Osteocyte (in vitro differentiated cells): Measurements from ENCODE around the gene SH2D3A. TPM values are rescaled to one million over a fixed set of nuclear protein-coding genes. Genes with fewer than 3 reads are reported as not detected.

Experiments used
- DNase-seq: peaks from one replicate; pipeline ENCODE4 v3.0.0; 2021; ENCODE audit warnings: mixed read lengths; ENCODE audit not compliant: unreplicated experiment; ENCODE audit errors: extremely low spot score
- H3K27ac Mint-ChIP-seq: one replicate; pipeline ENCODE4 v1.8.0; 2021; ENCODE audit warnings: mild to moderate bottlenecking, mixed read lengths; ENCODE audit not compliant: unreplicated experiment
- H3K27me3 Mint-ChIP-seq: one replicate; pipeline ENCODE4 v1.8.0; 2021; ENCODE audit warnings: mixed read lengths; ENCODE audit not compliant: unreplicated experiment
- H3K36me3 Mint-ChIP-seq: one replicate; pipeline ENCODE4 v1.8.0; 2021; ENCODE audit warnings: mixed read lengths; ENCODE audit not compliant: unreplicated experiment
- H3K4me1 Mint-ChIP-seq: one replicate; pipeline ENCODE4 v1.8.0; 2021; ENCODE audit warnings: mixed read lengths; ENCODE audit not compliant: unreplicated experiment
- H3K4me3 Mint-ChIP-seq: one replicate; pipeline ENCODE4 v1.8.0; 2021; ENCODE audit warnings: mild to moderate bottlenecking, moderate library complexity, mixed read lengths; ENCODE audit not compliant: unreplicated experiment
- H3K9me3 Mint-ChIP-seq: one replicate; pipeline ENCODE4 v1.8.0; 2021; ENCODE audit warnings: mixed read lengths; ENCODE audit not compliant: unreplicated experiment
- CTCF ChIP-seq: fragments of 200-600 bp; sonication (generic); IDR thresholded peaks from 2 replicates; pipeline ENCODE4 v1.5.0; 2021; ENCODE audit warnings: antibody characterized with exemption, mild to moderate bottlenecking, moderate library complexity
- total RNA-seq: library from RNA; stranded (reverse); gene quantifications from 2 replicates; pipeline ENCODE4 v1.2.1, GENCODE V29; 2021

Gene SH2D3A
- total RNA-seq, 1 donor from 2014 or later = not detected

- Mint-ChIP-seq H3K27ac (no peak overlapping the region), H3K27me3 (peaks cover 30% of the 10 kb centered on the region), H3K4me3 (no peak overlapping the region), H3K9me3 (no peaks in the 10 kb centered on the region), H3K4me1 (no peaks in the 10 kb centered on the region), H3K36me3 (no peaks in the 10 kb centered on the region)
- DNase-seq = no peak
- TF ChIP-seq CTCF = no peak
Measured at GRCh38 chr19:6712692-6713670, 54.3 kb downstream of the SH2D3A start.

- no peaks in the 10 kb centered on the region for H3K9me3 Mint-ChIP-seq
- H3K27ac Mint-ChIP-seq = no peak overlapping the region
- no peak for DNase-seq
- TF ChIP-seq CTCF = no peak
- no peaks in the 10 kb centered on the region for H3K4me1 Mint-ChIP-seq
- no peaks in the 10 kb centered on the region for H3K36me3 Mint-ChIP-seq
- H3K4me3 Mint-ChIP-seq = no peak overlapping the region
- peaks cover 30% of the 10 kb centered on the region for H3K27me3 Mint-ChIP-seq
Measured at GRCh38 chr19:6712231-6712630, 55.0 kb downstream of the SH2D3A start.

GRCh38 chr19:6711605-6712004, 55.6 kb downstream of the SH2D3A start:
- no peak for TF ChIP-seq CTCF
- Mint-ChIP-seq H3K36me3 (no peaks in the 10 kb centered on the region), H3K27ac (no peak overlapping the region), H3K27me3 (peaks cover 28% of the 10 kb centered on the region), H3K4me3 (no peak overlapping the region), H3K9me3 (no peaks in the 10 kb centered on the region), H3K4me1 (no peaks in the 10 kb centered on the region)
- DNase-seq = no peak

- Mint-ChIP-seq H3K9me3 (no peaks in the 10 kb centered on the region), H3K27me3 (peaks cover 25% of the 10 kb centered on the region)
- TF ChIP-seq CTCF = no peak
Measured at GRCh38 chr19:6711078-6711361, 56.2 kb downstream of the SH2D3A start.

GRCh38 chr19:6710273-6711077, 56.8 kb downstream of the SH2D3A start:
- TF ChIP-seq CTCF = no peak
- H3K9me3 Mint-ChIP-seq = no peaks in the 10 kb centered on the region
- peaks cover 25% of the 10 kb centered on the region for H3K27me3 Mint-ChIP-seq
- H3K4me3 Mint-ChIP-seq = no peak overlapping the region
- H3K36me3 Mint-ChIP-seq = no peaks in the 10 kb centered on the region
- no peaks in the 10 kb centered on the region for H3K4me1 Mint-ChIP-seq
- no peak overlapping the region for H3K27ac Mint-ChIP-seq
- no peak for DNase-seq

More at GRCh38 chr19:6711078-6711361, 56.2 kb downstream of the SH2D3A start:
- Mint-ChIP-seq H3K4me3 (no peak overlapping the region), H3K4me1 (no peaks in the 10 kb centered on the region), H3K36me3 (no peaks in the 10 kb centered on the region), H3K27ac (no peak overlapping the region)
- no peak for DNase-seq
